C4-2B (cell line): ENCODE data around the gene NF1.

Experiments
- ZFX ChIP-seq: fragments of 450-650 bp; IDR thresholded peaks from 2 replicates; pipeline ENCODE4 v1.6.1; 2017
- TF ChIP-seq, protein P1 (sequence below): fragments of 450-650 bp; conservative IDR thresholded peaks from 2 replicates; pipeline ENCODE4 v1.5.1; 2017; ENCODE audit warnings: mild to moderate bottlenecking

DNA sequence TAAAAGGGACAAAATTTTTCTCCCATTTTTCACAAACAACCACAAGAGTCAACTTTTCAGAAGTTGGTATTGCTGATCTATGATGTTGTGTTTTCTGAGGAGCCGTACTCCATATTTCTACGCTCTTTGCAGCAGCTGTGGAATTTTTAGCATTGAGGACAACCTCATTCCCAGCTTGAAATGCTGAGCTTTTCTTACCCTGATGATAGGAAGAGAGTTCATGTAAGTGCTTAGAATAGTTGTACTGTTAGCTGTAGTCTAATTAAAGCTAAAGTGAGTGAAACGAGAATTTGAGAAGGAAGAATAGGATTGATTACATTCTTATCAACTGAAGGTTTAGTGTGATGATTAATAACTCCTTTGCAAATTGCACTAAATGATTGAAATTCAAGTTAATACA, 72.3 kb downstream of the NF1 start:
- TF ChIP-seq, protein P1, sequence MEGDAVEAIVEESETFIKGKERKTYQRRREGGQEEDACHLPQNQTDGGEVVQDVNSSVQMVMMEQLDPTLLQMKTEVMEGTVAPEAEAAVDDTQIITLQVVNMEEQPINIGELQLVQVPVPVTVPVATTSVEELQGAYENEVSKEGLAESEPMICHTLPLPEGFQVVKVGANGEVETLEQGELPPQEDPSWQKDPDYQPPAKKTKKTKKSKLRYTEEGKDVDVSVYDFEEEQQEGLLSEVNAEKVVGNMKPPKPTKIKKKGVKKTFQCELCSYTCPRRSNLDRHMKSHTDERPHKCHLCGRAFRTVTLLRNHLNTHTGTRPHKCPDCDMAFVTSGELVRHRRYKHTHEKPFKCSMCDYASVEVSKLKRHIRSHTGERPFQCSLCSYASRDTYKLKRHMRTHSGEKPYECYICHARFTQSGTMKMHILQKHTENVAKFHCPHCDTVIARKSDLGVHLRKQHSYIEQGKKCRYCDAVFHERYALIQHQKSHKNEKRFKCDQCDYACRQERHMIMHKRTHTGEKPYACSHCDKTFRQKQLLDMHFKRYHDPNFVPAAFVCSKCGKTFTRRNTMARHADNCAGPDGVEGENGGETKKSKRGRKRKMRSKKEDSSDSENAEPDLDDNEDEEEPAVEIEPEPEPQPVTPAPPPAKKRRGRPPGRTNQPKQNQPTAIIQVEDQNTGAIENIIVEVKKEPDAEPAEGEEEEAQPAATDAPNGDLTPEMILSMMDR, result no peak
- no peak for TF ChIP-seq ZFX
